SK-N-SH (cell line): ENCODE data around the gene TECPR1. TPM values are rescaled to one million over a fixed set of nuclear protein-coding genes. Genes with fewer than 3 reads are reported as not detected.

ENCODE experiments used
- CTCF ChIA-PET: fragments of 300-600, 350-600 bp; formaldehyde crosslinking; extraction: SDS; loops from one replicate; lab custom pipeline; 2021; lab: Yijun Ruan, JAX
- POLR2A ChIA-PET: fragments of 350-600 bp; sonication (Branson Sonifier 250); formaldehyde crosslinking; extraction: SDS; loops from one replicate; lab custom pipeline; 2020; ENCODE audit warnings: antibody characterized with exemption, inconsistent platforms; lab: Yijun Ruan, JAX
- DNase-seq: peaks from one replicate; pipeline ENCODE4 v3.0.0; 2012
- H2AFZ ChIP-seq: fragments of 200-600 bp; sonication (generic); 2 replicates; pipeline ENCODE4 v1.8.1; 2016; ENCODE audit warnings: antibody characterized with exemption, mild to moderate bottlenecking, low read depth
- H3F3A ChIP-seq: fragments of 200-600 bp; sonication (generic); replicated peaks from 2 replicates; pipeline ENCODE3; 2016; ENCODE audit warnings: antibody characterized with exemption, mild to moderate bottlenecking; ENCODE audit not compliant: insufficient read depth
- H3K27ac ChIP-seq, 2 experiments: fragments of 200-500 bp in 1 of 2; fragments of 200-600 bp in 1 of 2; sonication (Bioruptor generic) in 1 of 2; sonication (generic), shearing (Covaris generic) in 1 of 2; 2 replicates each; pipeline versions ENCODE4 v1.5.1 to v1.6.1; 2014 to 2016; ENCODE audit warnings: low read depth in 2 of 2, inconsistent platforms in 1 of 2, low read length in 1 of 2, mild to moderate bottlenecking in 1 of 2, mixed read lengths in 1 of 2
- H3K27me3 ChIP-seq: fragments of 200-600 bp; sonication (generic), shearing (Covaris generic); 2 replicates; pipeline ENCODE4 v1.6.1; 2016; ENCODE audit warnings: mixed run types; ENCODE audit not compliant: insufficient read depth
- H3K36me3 ChIP-seq, 2 experiments: fragments of 200-500 bp in 1 of 2; fragments of 200-600 bp in 1 of 2; sonication (Bioruptor generic) in 1 of 2; sonication (generic) in 1 of 2; replicated peaks in 1 of 2; 2 replicates each; pipeline versions ENCODE3 to v1.5.1; 2014 to 2016; ENCODE audit warnings: low read length in 1 of 2, mild to moderate bottlenecking in 1 of 2; ENCODE audit not compliant: insufficient read depth in 2 of 2, control insufficient read depth in 1 of 2
- H3K4me1 ChIP-seq, 2 experiments: fragments of 200-500 bp in 1 of 2; fragments of 200-600 bp in 1 of 2; sonication (Bioruptor generic) in 1 of 2; sonication (generic), shearing (Covaris generic) in 1 of 2; 2 replicates each; pipeline versions ENCODE4 v1.5.1 to v1.6.1; 2014 to 2016; ENCODE audit warnings: low read depth in 1 of 2, low read length in 1 of 2, mixed run types in 1 of 2; ENCODE audit not compliant: insufficient read depth in 2 of 2, control insufficient read depth in 1 of 2
- H3K4me2 ChIP-seq: fragments of 200-600 bp; sonication (generic), shearing (Covaris generic); 2 replicates; pipeline ENCODE4 v1.6.1; 2017; ENCODE audit warnings: mixed run types
- H3K4me3 ChIP-seq, 2 experiments: fragments of 200-500 bp in 1 of 2; fragments of 200-600 bp in 1 of 2; sonication (Bioruptor generic) in 1 of 2; sonication (generic), shearing (Covaris generic) in 1 of 2; 2 replicates each; pipeline versions ENCODE4 v1.5.1 to v1.8.1; 2014 to 2016; ENCODE audit warnings: low read depth in 2 of 2, inconsistent platforms in 1 of 2, low read length in 1 of 2, mild to moderate bottlenecking in 1 of 2, mixed read lengths in 1 of 2, moderate library complexity in 1 of 2
- H3K79me2 ChIP-seq: fragments of 200-600 bp; sonication (generic); 2 replicates; pipeline ENCODE4 v1.8.1; 2017; ENCODE audit warnings: mild to moderate bottlenecking; ENCODE audit not compliant: insufficient read depth
- H3K9ac ChIP-seq: fragments of 200-600 bp; sonication (generic); 2 replicates; pipeline ENCODE4 v1.6.1; 2017; ENCODE audit warnings: mixed run types
- H3K9me2 ChIP-seq: fragments of 200-600 bp; sonication (generic); 2 replicates; pipeline ENCODE4 v1.6.1; 2017; ENCODE audit warnings: mixed run types
- H3K9me3 ChIP-seq: fragments of 200-600 bp; sonication (generic); 2 replicates; pipeline ENCODE4 v1.6.1; 2017; ENCODE audit warnings: mixed run types, mild to moderate bottlenecking, moderate library complexity
- H4K20me1 ChIP-seq: fragments of 200-600 bp; sonication (generic); 2 replicates; pipeline ENCODE4 v1.6.1; 2017; ENCODE audit warnings: mild to moderate bottlenecking, mixed run types; ENCODE audit not compliant: insufficient read depth
- ELF1 ChIP-seq: IDR thresholded peaks from 2 replicates; pipeline ENCODE4 v1.4.0; 2012
- EP300 ChIP-seq, 2 experiments: IDR thresholded peaks; 2 replicates each; pipeline versions ENCODE4 v1.4.0 to v1.6.1; 2012; ENCODE audit warnings: borderline replicate concordance in 1 of 2, low read depth in 1 of 2, low read length in 1 of 2
- FOSL2 ChIP-seq: IDR thresholded peaks from 2 replicates; pipeline ENCODE4 v1.4.0; 2012; ENCODE audit warnings: low read depth, mild to moderate bottlenecking, moderate library complexity, borderline replicate concordance
- FOXM1 ChIP-seq: IDR thresholded peaks from 2 replicates; pipeline ENCODE4 v1.4.0; 2012; ENCODE audit warnings: low read depth, mild to moderate bottlenecking
- GATA2 ChIP-seq: sonication (generic); formaldehyde crosslinking; IDR thresholded peaks from 2 replicates; pipeline ENCODE4 v1.5.0; 2020; ENCODE audit warnings: mild to moderate bottlenecking, missing genetic modification reagents
- JUND ChIP-seq: IDR thresholded peaks from 2 replicates; pipeline ENCODE4 v1.4.0; 2012
- MAX ChIP-seq: IDR thresholded peaks from 2 replicates; pipeline ENCODE4 v1.4.0; 2012; ENCODE audit warnings: low read depth
- MXI1 ChIP-seq: IDR thresholded peaks from 2 replicates; pipeline ENCODE4 v1.6.1; 2012; ENCODE audit warnings: mild to moderate bottlenecking, low read depth, low read length, improper control_type of control experiment
- NFIC ChIP-seq: IDR thresholded peaks from 2 replicates; pipeline ENCODE4 v1.4.0; 2012; ENCODE audit warnings: borderline replicate concordance
- NRF1 ChIP-seq: IDR thresholded peaks from 2 replicates; pipeline ENCODE4 v1.6.1; 2012; ENCODE audit warnings: low read depth, mild to moderate bottlenecking, low read length
- PBX3 ChIP-seq: IDR thresholded peaks from 2 replicates; pipeline ENCODE4; 2012
- REST ChIP-seq: IDR thresholded peaks from 2 replicates; pipeline ENCODE4 v1.6.1; 2012; ENCODE audit warnings: mild to moderate bottlenecking, low read depth, low read length, moderate library complexity
- RFX5 ChIP-seq: IDR thresholded peaks from 2 replicates; pipeline ENCODE4 v1.6.1; 2012; ENCODE audit warnings: mild to moderate bottlenecking, improper control_type of control experiment, low read length
- RXRA ChIP-seq: IDR thresholded peaks from 2 replicates; pipeline ENCODE4 v1.4.0; 2012; ENCODE audit warnings: low read depth, mild to moderate bottlenecking, borderline replicate concordance
- SIN3A ChIP-seq: IDR thresholded peaks from 2 replicates; pipeline ENCODE4 v1.6.1; 2012; ENCODE audit warnings: low read depth, mild to moderate bottlenecking, low read length, moderate library complexity, borderline replicate concordance
- TAF1 ChIP-seq: IDR thresholded peaks from 2 replicates; pipeline ENCODE4 v1.6.1; 2012; ENCODE audit warnings: low read depth, mild to moderate bottlenecking, low read length, moderate library complexity, borderline replicate concordance
- TCF12 ChIP-seq: IDR thresholded peaks from 2 replicates; pipeline ENCODE4 v1.4.0; 2012
- TEAD4 ChIP-seq: IDR thresholded peaks from 2 replicates; pipeline ENCODE4 v1.4.0; 2012; ENCODE audit warnings: mild to moderate bottlenecking, borderline replicate concordance; ENCODE audit not compliant: insufficient read depth
- USF1 ChIP-seq: IDR thresholded peaks from 2 replicates; pipeline ENCODE4 v1.4.0; 2012; ENCODE audit warnings: low read depth, borderline replicate concordance
- USF2 ChIP-seq: fragments of 150-350 bp; IDR thresholded peaks from 2 replicates; pipeline ENCODE4 v1.6.1; 2017; ENCODE audit warnings: antibody characterized with exemption, low read length, low read depth, borderline replicate concordance
- WGBS: methylation state at CpG from one replicate; pipeline ENCODE4 v1.1.6; 2017; ENCODE audit warnings: low lambda C conversion rate; 5-methylcytosine and 5-hydroxymethylcytosine counted together
- polyA plus RNA-seq, 3 experiments: library from polyadenylated mRNA; depleted of rRNA; stranded (reverse); fragments of >200 nt; gene quantifications; 2 replicates each; pipeline ENCODE4 v1.2.3, GENCODE V29; 2012
- TF ChIP-seq, protein P1 (sequence below): fragments of 150-350 bp; IDR thresholded peaks from 2 replicates; pipeline ENCODE4 v1.6.1; 2016; ENCODE audit warnings: mild to moderate bottlenecking, low read depth, low read length

TECPR1 gene
- polyA plus RNA-seq, 1 of the 3 experiments (the other 2 are of a cell fraction) = 6.8 TPM

GRCh38 chr7:98284335-98285036 is 32.5 kb upstream of the TECPR1 start:
- DNase-seq = peak; percentile 74
- Histone ChIP-seq H3K36me3 (peaks cover 0 to 21% of the 10 kb centered on the region in 2 experiments), H3K9me2 (no peaks in the 10 kb centered on the region), H3K4me1 (peaks cover 35 to 53% of the 10 kb centered on the region in 2 experiments; a peak in 3 of 4 replicates), H3K79me2 (peaks cover 78% of the 10 kb centered on the region), H3K4me3 (peak overlapping the region; percentile 80 to 92), H4K20me1 (peaks cover 59% of the 10 kb centered on the region), H3K27me3 (no peaks in the 10 kb centered on the region), H3K27ac (peak overlapping the region; percentile 53 to 75), H3K4me2 (peak overlapping the region; percentile 96), H3K9me3 (no peaks in the 10 kb centered on the region), H3F3A (peaks cover 8% of the 10 kb centered on the region), H2AFZ (no peak overlapping the region), H3K9ac (peak overlapping the region; percentile 96)
- ChIA-PET POLR2A (no interaction called here), CTCF (interaction anchor here (1.5 to 3.9 kb wide), 3 partner anchors 10 to 137 kb away, joined by 5 to 27 read pairs (median 6); partner anchors contain the start of gene BAIAP2L1)
- no peak for TF ChIP-seq USF2
- no peak for TF ChIP-seq TAF1
- TF ChIP-seq MXI1 = peak; percentile 60
- TF ChIP-seq MAX = peak; percentile 83
- no peak for TF ChIP-seq REST
- no peak for TF ChIP-seq RFX5
- TF ChIP-seq TEAD4 = peak; percentile 83
- TF ChIP-seq JUND = no peak
- peak in 1 of 2 experiments; percentile 24; a peak in 1 of 4 replicates for TF ChIP-seq EP300 (IDR thresholded peaks at IDR 0.05; ENCODE audit: borderline replicate concordance in 1 of 2, low read depth in 1 of 2, low read length in 1 of 2)
- no peak for TF ChIP-seq PBX3
- no peak for TF ChIP-seq FOXM1
- TF ChIP-seq GATA2 = no peak
- TF ChIP-seq, protein P1, sequence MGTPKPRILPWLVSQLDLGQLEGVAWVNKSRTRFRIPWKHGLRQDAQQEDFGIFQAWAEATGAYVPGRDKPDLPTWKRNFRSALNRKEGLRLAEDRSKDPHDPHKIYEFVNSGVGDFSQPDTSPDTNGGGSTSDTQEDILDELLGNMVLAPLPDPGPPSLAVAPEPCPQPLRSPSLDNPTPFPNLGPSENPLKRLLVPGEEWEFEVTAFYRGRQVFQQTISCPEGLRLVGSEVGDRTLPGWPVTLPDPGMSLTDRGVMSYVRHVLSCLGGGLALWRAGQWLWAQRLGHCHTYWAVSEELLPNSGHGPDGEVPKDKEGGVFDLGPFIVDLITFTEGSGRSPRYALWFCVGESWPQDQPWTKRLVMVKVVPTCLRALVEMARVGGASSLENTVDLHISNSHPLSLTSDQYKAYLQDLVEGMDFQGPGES = no peak
- TF ChIP-seq ELF1 = no peak
- peak; percentile 81 for TF ChIP-seq USF1
- peak; percentile 80 for TF ChIP-seq TCF12
- TF ChIP-seq NRF1 = no peak
- 0 out of 2 replicates have a peak, but pooled peaks have one; percentile 64 for TF ChIP-seq SIN3A
- TF ChIP-seq NFIC = peak; percentile 58; the same call in 1 of the 2 replicates
- no peak; the same call in 1 of the 2 replicates for TF ChIP-seq FOSL2
- TF ChIP-seq RXRA = 0 out of 2 replicates have a peak, but pooled peaks have one; percentile 8
- 38% methylated on average over 15 of the region's 20 CpGs for WGBS
